Activated effector memory CD4-positive, alpha-beta T cell treated with Interleukin-2 at 50 U/mL for 16 hours (primary cell): ENCODE measurements around the gene DDX43.
A peak's percentile ranks its signal among the peaks of the same experiment; 100 is the strongest.
"Not testable (repeated sequence)": the region's sequence is repeated elsewhere in the genome, so short reads cannot be mapped to it uniquely, and the experiment has no call there.

Source experiments
- DNase-seq: peaks from one replicate; pipeline ENCODE4 v3.0.0-alpha.2; 2020

Gene DDX43

GRCh38 chr6:73389854-73390253 is 4.8 kb upstream of the DDX43 start:
- no peak for DNase-seq

DNA sequence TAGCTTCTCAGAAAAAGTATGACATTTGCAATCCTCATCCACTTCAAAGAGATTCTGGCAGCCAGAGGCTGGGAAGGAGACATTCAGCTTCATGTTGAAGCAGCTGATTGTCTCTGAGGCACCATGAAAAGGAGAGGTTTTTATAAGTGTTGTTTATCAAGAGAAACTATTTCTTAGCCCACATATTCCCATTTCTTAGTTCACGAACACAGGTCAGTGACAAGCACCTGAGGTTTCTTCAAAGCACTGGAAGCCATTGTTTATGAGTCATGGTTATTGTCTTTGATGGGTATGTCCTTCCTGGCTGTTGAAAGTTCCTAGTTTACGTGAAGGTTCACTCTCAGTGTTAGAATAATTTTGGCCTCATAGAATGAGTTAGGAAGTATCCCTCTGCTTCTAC is 3.0 kb upstream of the DDX43 start:
- DNase-seq = no peak

DNA sequence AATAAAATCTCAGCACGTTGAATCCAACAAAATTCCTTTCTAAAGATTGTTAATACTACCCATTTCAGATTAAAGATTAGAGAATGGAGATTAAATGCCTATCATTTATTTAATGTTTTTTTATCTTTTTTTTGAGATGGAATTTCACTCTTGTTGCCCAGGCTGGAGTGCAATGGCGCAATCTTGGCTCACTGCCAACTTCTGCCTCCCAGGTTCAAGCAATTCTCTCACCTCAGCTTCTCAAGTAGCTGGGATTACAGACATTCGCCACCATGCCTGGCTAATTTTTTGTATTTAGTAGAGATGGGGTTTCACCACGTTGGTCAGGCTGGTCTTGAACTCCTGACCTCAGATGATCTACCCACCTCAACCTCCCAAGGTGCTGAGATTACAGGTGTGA is 2.4 kb upstream of the DDX43 start:
- DNase-seq = not testable (repeated sequence)

DNA sequence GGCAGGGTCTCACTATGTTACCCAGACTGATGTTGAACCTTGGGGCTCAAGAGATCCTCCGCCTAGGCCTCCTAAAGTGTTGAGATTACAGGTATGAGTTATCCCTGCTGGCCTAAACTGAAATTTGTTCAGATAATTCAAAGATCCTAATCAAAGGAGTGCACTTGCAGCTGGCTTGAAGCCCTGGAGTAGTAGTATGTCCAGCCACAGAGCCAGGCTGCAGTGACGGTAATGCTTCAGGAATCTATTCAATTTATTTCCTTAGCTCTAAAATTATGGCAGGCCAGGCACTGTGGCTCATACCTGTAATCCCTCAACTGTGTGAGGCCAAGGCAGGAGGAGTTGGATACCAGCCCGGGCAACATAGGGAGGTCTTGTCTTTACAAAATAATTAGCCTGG is 1.4 kb upstream of the DDX43 start:
- no peak for DNase-seq

GRCh38 chr6:73395875-73396274 is 1.2 kb downstream of the DDX43 start:
- DNase-seq = no peak

- DNase-seq = no peak
Observed at GRCh38 chr6:73400656-73401055, 6.0 kb downstream of the DDX43 start.

DNA sequence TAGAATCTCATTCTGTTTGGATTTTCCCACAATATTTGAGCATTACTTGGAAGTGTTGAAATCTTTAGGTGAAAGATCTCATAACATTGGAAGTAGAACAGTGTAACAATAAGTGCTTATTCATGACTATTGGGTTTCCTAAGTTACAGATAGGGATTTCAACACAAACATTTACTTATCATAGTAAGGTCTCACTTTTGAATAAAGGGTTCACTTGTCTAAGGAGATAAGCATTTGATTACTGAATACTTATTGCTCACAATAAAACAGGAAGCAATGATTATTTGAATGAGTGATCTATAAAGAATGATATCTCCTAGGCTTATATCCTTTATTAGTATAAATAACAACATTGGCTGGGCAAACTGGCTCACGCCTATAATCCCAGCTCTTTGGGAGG is 14.8 kb downstream of the DDX43 start:
- DNase-seq = no peak

- DNase-seq = no peak
Observed at GRCh38 chr6:73413102-73413501, 18.5 kb downstream of the DDX43 start.

DNA sequence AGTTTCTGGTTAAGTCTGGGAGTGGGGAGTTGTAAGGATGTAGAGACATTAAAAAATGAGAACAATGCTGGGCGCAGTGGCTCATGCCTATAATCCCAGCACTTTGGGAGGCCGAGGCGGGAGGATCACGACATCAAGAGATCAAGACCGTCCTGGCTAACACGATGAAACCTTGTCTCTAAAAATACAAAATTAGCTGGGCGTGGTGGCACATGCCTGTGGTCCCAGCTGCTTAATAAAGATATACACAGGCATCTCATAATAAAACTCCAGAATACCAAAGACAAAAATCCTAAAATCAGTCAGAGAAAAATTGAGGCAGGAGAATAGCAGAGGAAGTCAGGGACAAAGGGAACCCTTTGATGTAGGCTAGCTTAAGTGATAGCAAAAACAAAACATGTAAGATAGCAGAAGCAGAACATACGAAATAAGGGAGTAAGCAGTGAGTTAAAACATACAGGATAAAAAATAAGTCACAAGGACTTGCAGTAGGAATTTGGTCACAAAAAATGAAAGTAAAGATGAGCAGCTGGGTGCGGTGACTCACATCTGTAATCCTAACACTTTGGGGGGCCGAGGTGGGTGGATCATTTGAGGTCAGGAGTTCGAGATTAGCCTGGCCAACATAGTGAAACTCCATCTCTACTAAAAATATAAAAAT is 23.6 kb downstream of the DDX43 start:
- DNase-seq = no peak

GRCh38 chr6:73421534-73421933 is 26.9 kb downstream of the DDX43 start:
- DNase-seq = no peak

- DNase-seq = no peak
Observed at GRCh38 chr6:73435236-73435635, 40.6 kb downstream of the DDX43 start.

- DNase-seq = no peak
Observed at GRCh38 chr6:73443555-73443954, 48.9 kb downstream of the DDX43 start.

DNA sequence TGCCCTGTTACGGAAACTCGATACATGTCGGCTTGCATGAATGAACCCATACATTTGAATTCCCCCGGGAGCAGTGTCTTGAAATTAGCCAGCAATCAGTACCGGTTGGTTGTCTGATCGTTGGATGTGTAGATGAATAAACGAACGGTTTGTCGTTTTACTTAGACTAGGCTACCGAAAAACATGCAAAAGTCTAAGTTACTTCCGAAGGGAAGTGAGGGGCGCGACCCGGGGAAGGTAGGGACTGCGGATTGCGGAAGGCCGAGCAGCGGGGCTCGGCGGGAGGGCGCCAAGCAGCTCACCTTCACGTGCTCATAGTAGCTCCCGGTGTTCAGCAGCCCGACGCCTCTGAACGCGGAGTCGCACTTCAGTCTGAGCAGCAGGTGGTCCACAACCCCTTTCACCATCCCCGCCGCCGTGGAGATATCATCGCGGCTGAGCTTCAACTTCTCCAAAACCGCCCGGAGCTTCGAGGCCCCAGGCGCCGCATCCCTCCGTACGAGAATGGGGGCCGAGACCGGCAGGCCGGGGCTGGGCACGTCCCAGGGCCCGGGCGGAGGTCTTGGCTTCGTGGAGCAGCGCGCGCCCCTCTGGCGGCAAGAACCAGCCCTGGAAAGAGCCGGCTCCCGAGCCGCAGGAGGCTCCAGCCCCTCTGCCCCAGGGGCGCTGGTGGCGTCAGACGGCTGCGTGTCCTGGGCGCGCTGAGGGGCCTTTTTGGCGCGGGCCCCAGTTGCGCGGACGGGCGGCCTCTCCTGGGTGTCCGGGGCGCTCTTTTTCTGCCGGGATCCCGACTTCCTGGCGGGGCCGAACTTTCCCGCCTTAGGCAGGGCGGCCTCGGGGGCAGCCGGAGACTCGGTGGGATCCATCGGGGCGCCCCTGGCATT is 56.8 kb downstream of the DDX43 start:
- DNase-seq = peak; percentile 38

GRCh38 chr6:73452107-73452461 is 57.5 kb downstream of the DDX43 start, which contains the start of gene CGAS:
CGAS (minus strand) TSS chr6:73452297; CDS start chr6:73452181, 116 bp downstream.
- DNase-seq = peak; percentile 65

DNA sequence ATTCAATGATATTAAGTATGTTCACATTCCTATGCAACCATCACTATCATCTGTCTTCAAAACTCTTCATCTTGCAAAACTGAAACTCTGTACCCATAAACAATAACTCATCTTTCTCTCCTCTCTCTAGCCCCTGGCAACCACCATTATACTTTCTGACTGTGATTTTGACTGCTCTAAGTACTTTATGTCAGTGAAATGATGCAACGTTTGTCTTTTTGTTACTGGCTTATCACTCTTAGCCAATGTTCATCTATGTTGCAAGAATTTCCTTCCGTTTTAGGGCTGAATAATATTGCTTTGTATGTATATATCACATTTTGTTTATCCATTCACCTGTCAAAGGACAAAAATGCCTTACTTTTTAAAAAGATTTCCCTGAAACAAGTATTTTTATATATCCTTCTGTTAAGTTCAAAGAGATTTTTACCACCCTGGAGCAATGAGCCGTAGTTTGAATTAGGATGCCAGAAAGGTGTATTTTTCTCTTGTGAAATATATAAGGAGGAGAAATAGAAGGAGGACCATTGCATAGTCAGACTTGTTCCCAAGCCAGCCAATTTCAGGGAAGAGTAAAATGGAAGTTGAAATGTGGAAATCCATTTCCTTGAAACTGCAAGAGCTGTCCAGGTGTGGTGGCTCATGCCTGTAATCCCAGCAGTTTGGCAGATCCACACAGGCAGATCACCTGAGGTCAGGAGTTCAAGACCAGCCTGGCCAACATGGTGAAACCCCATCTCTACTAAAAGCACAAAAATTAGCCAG is 61.4 kb downstream of the DDX43 start:
- no peak for DNase-seq

DNA sequence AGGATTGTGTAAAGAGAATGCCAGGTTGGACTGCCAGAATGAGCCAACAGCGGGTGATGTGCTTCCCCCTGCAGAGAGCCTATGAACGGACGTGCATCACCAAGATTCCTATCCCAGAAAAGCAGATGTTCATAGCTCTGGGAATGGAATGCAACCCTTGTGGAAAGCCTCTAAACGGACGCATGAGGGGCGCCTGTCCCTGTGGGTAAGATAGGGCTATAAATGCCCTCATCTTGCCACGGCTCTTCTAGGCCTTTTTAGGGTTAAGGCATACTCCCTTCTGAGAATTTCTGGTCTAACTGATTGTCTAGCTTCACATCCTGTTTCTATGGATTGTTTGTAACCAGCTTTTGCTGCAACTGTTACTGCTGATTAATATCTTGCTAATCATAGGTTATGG is 64.8 kb downstream of the DDX43 start:
- DNase-seq = not testable (repeated sequence)

DNA sequence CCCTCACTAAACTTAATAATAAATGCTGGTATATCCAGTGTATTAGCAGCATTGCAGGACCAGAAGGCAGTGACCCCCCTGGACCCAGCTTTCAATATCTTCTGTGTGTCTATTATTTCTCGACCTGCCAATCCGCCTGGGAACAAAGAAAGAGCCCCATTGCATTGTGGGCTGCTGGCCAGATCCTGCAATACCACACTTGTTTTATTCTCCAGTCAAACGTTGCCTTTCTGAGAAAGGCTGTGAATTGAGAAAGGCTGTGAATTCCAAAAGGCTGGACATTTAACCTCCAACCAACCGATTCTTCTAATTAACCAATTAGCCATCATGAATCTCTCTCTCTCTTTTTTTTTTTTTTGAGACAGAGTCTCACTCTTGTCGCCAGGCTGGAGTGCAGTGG is 65.4 kb downstream of the DDX43 start:
- no peak for DNase-seq

DNA sequence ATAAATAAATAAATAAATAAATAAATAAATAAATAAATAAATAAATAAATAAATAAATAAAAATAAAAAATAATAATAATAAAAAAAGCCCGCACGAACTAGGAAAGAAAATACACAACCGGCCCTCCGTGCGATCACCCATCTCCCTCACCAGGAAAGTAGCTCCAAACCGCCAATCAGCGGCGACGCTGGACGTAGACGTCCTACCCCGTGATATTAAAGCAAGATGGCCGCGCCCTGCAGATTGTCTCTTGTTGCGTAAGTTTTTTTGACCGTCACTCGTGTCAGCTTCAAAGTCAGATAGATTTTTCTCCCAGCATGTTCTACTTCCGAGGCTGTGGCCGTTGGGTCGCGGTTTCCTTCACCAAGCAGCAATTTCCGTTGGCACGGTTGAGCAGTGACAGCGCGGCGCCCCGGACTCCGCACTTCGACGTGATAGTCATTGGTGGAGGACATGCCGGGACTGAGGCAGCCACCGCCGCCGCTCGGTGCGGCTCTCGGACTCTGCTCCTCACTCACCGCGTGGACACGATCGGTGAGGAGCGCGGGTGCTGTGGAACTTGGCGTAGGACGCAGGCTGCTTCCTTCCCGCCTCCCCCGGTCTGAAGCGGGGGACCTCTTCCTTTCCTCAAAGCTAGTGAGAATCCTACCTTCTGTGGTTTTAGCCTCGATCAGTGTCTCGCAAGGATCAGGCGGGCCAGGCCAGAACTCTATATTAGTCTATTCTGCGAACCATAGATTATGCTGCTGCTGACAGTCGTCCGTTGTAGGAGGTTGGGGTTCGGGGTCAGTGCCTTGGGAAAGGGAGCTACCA is 67.1 kb downstream of the DDX43 start, which contains the start of gene MTO1:
MTO1 (plus strand) TSS at position 201 of the 814 bp plus-strand sequence; CDS start at position 319, 118 bp downstream.
- DNase-seq = peak; percentile 75
